ENCODE measurements around the gene MOB1A. TPM values are rescaled to one million over a fixed set of nuclear protein-coding genes. Genes with fewer than 3 reads are reported as not detected.

MOB1A gene
- total and polyA plus RNA-seq, 2 of the 13 experiments (the other 11 are each of a cell fraction or from before 2014, with no cell fraction given) = 48.2 to 139 TPM

DNA sequence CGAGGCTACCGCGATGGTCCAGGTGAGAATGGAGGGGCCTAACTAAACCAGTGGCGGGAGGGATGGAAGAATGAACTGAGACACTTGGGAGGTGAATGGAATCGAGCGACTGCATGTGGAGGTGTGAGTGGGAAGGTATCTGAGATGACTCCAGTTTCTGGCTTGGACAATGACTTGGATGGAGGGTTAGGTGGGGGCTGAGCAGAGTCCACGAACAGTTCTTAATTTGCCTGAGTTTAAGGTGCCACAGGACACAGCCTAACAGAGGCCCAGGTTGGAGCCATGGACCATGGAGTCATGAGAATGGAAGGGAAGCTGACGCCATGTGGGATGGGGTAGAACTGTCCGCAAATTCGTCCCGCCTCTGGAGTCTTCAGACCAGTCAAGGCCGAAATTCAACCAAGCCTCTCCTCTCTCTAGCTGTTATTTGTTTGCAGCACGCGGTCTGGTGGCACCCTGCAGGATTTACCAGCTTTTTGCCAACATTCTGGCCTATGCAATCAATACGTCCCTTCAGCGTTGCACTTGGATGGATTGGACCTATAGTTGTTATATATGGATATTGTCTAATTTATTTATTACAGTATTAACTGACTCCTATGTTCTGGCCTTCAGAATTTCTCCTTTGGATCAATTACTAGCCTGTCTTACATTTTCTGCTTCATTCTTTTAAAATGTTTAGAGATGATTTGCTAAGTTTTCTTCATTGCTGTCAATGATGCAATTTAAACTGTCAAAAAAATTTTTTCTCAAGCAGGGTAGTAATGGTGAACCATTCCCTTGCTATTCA, 30.0 kb downstream of the MOB1A start (continued):
- no peak for TF ChIP-seq XRCC5 (optimal IDR thresholded peaks at IDR 0.05; ENCODE audit: low read length)
- TF ChIP-seq ZNF839 (CRISPR knock-in tag; IDR thresholded peaks at IDR 0.05; ENCODE audit: borderline replicate concordance) = no peak
- peak; percentile 6; the same call in 1 of the 2 replicates for TF ChIP-seq NFYB (CRISPR knock-in tag; IDR thresholded peaks at IDR 0.05)
- no peak for TF ChIP-seq RBM39 (IDR thresholded peaks at IDR 0.05; ENCODE audit: low read depth, low read length, poor library complexity, severe bottlenecking)
- no peak for TF ChIP-seq ZMYM3 (CRISPR knock-in tag; IDR thresholded peaks at IDR 0.05)
- TF ChIP-seq, protein P1, sequence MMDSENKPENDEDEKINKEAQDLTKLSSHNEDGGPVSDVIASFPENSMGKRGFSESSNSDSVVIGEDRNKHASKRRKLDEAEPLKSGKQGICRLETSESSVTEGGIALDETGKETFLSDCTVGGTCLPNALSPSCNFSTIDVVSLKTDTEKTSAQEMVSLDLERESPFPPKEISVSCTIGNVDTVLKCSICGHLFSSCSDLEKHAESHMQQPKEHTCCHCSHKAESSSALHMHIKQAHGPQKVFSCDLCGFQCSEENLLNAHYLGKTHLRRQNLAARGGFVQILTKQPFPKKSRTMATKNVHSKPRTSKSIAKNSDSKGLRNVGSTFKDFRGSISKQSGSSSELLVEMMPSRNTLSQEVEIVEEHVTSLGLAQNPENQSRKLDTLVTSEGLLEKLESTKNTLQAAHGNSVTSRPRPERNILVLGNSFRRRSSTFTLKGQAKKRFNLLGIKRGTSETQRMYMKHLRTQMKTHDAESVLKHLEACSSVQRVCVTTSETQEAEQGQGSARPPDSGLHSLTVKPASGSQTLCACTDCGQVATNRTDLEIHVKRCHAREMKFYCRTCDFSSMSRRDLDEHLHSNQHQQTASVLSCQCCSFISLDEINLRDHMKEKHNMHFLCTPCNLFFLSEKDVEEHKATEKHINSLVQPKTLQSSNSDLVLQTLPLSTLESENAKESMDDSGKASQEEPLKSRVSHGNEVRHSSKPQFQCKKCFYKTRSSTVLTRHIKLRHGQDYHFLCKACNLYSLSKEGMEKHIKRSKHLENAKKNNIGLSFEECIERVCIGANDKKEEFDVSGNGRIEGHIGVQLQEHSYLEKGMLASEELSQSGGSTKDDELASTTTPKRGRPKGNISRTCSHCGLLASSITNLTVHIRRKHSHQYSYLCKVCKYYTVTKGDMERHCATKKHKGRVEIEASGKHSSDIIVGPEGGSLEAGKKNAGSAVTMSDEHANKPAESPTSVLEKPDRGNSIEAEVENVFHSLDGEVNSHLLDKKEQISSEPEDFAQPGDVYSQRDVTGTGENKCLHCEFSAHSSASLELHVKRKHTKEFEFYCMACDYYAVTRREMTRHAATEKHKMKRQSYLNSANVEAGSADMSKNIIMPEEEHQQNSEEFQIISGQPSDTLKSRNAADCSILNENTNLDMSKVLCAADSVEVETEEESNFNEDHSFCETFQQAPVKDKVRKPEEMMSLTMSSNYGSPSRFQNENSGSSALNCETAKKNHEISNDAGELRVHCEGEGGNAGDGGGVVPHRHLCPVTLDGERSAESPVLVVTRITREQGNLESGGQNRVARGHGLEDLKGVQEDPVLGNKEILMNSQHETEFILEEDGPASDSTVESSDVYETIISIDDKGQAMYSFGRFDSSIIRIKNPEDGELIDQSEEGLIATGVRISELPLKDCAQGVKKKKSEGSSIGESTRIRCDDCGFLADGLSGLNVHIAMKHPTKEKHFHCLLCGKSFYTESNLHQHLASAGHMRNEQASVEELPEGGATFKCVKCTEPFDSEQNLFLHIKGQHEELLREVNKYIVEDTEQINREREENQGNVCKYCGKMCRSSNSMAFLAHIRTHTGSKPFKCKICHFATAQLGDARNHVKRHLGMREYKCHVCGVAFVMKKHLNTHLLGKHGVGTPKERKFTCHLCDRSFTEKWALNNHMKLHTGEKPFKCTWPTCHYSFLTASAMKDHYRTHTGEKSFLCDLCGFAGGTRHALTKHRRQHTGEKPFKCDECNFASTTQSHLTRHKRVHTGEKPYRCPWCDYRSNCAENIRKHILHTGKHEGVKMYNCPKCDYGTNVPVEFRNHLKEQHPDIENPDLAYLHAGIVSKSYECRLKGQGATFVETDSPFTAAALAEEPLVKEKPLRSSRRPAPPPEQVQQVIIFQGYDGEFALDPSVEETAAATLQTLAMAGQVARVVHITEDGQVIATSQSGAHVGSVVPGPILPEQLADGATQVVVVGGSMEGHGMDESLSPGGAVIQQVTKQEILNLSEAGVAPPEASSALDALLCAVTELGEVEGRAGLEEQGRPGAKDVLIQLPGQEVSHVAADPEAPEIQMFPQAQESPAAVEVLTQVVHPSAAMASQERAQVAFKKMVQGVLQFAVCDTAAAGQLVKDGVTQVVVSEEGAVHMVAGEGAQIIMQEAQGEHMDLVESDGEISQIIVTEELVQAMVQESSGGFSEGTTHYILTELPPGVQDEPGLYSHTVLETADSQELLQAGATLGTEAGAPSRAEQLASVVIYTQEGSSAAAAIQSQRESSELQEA (CRISPR knock-in tag; IDR thresholded peaks at IDR 0.05; ENCODE audit: not compliant biosample characterization) = no peak
- TF ChIP-seq PRPF4 (IDR thresholded peaks at IDR 0.05; ENCODE audit: low read depth, low read length, poor library complexity, severe bottlenecking) = no peak
- no peak; the same call in 1 of the 2 replicates for TF ChIP-seq WIZ (CRISPR knock-in tag; IDR thresholded peaks at IDR 0.05)
- TF ChIP-seq MEF2D (CRISPR knock-in tag; IDR thresholded peaks at IDR 0.05) = peak; percentile 13; the same call in 1 of the 2 replicates
- TF ChIP-seq ZNF550 (CRISPR knock-in tag; IDR thresholded peaks at IDR 0.05; ENCODE audit: borderline replicate concordance) = no peak
- TF ChIP-seq SCMH1 (CRISPR knock-in tag; IDR thresholded peaks at IDR 0.05; ENCODE audit: borderline replicate concordance) = no peak
- TF ChIP-seq, protein P2, sequence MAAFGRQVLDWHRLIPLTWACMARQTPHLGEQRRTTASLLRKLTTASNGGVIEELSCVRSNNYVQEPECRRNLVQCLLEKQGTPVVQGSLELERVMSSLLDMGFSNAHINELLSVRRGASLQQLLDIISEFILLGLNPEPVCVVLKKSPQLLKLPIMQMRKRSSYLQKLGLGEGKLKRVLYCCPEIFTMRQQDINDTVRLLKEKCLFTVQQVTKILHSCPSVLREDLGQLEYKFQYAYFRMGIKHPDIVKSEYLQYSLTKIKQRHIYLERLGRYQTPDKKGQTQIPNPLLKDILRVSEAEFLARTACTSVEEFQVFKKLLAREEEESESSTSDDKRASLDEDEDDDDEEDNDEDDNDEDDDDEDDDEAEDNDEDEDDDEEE (CRISPR knock-in tag; IDR thresholded peaks at IDR 0.05) = no peak
- no peak for TF ChIP-seq THAP11 (CRISPR knock-in tag; IDR thresholded peaks at IDR 0.05)
- no peak for TF ChIP-seq ZBTB7B (CRISPR knock-in tag; IDR thresholded peaks at IDR 0.05)
- TF ChIP-seq HNRNPUL1 (IDR thresholded peaks at IDR 0.05; ENCODE audit: low read depth, low read length) = no peak
- TF ChIP-seq ZNF678 (CRISPR knock-in tag; IDR thresholded peaks at IDR 0.05) = no peak
- TF ChIP-seq, protein P3, sequence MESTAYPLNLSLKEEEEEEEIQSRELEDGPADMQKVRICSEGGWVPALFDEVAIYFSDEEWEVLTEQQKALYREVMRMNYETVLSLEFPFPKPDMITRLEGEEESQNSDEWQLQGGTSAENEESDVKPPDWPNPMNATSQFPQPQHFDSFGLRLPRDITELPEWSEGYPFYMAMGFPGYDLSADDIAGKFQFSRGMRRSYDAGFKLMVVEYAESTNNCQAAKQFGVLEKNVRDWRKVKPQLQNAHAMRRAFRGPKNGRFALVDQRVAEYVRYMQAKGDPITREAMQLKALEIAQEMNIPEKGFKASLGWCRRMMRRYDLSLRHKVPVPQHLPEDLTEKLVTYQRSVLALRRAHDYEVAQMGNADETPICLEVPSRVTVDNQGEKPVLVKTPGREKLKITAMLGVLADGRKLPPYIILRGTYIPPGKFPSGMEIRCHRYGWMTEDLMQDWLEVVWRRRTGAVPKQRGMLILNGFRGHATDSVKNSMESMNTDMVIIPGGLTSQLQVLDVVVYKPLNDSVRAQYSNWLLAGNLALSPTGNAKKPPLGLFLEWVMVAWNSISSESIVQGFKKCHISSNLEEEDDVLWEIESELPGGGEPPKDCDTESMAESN (CRISPR knock-in tag; conservative IDR thresholded peaks at IDR 0.05) = no peak
- no peak for TF ChIP-seq NFRKB (IDR thresholded peaks at IDR 0.05)
